Activated CD4-positive, alpha-beta T cell treated with anti-CD3 and anti-CD28 coated beads, Interleukin-2, amount 10 ng/mL, durations not matched to agents 7 days and 5 days (primary cell): ENCODE results near the gene MYH9. TPM values are rescaled to one million over a fixed set of nuclear protein-coding genes. Genes with fewer than 3 reads are reported as not detected.
"Not testable (repeated sequence)": the region's sequence is repeated elsewhere in the genome, so short reads cannot be mapped to it uniquely, and the experiment has no call there.

ENCODE experiments used
- CTCF ChIA-PET: fragments of 350-600 bp; sonication (Branson Sonifier 250); formaldehyde crosslinking; loops from one replicate; lab custom pipeline; 2021; ENCODE audit warnings: antibody characterized with exemption; lab: Charles Lee
- POLR2A ChIA-PET: fragments of 350-600 bp; sonication (Branson Sonifier 250); formaldehyde crosslinking; loops from one replicate; lab custom pipeline; 2021; ENCODE audit warnings: antibody characterized with exemption; lab: Charles Lee
- DNase-seq: peaks from one replicate; pipeline ENCODE4 v3.0.0-alpha.2; 2020
- H3K27ac Mint-ChIP-seq: one replicate; pipeline ENCODE4 v1.8.0; 2021; ENCODE audit warnings: mild to moderate bottlenecking, moderate library complexity, mixed read lengths
- H3K27me3 Mint-ChIP-seq: one replicate; pipeline ENCODE4 v1.8.0; 2021; ENCODE audit warnings: mixed read lengths
- H3K36me3 Mint-ChIP-seq: one replicate; pipeline ENCODE4 v1.8.0; 2021; ENCODE audit warnings: low read depth, mixed read lengths
- H3K4me1 Mint-ChIP-seq: one replicate; pipeline ENCODE4 v1.8.0; 2021; ENCODE audit warnings: mixed read lengths
- H3K4me3 Mint-ChIP-seq: one replicate; pipeline ENCODE4 v1.8.0; 2021; ENCODE audit warnings: mild to moderate bottlenecking, moderate library complexity, mixed read lengths
- H3K9me3 Mint-ChIP-seq: one replicate; pipeline ENCODE4 v1.8.0; 2021; ENCODE audit warnings: mixed read lengths
- total RNA-seq, 2 experiments: library from RNA; stranded (reverse); gene quantifications; one replicate each; pipeline ENCODE4 v1.2.3, GENCODE V29; 2021

The MYH9 gene
- total RNA-seq, 2 experiments from 2014 or later: 881 to 1,009 TPM

- DNase-seq, H3K9me3 Mint-ChIP-seq, POLR2A ChIA-PET, H3K27me3 Mint-ChIP-seq, CTCF ChIA-PET: not testable (repeated sequence)
- peaks cover 11% of the 10 kb centered on the region for H3K36me3 Mint-ChIP-seq
- peaks cover 67% of the 10 kb centered on the region for H3K4me1 Mint-ChIP-seq
- H3K4me3 Mint-ChIP-seq: peak overlapping the region; percentile 40
- peak overlapping the region; percentile 87 for H3K27ac Mint-ChIP-seq
Observed at GRCh38 chr22:36409554-36409910, 21.8 kb upstream of the MYH9 start.

DNA sequence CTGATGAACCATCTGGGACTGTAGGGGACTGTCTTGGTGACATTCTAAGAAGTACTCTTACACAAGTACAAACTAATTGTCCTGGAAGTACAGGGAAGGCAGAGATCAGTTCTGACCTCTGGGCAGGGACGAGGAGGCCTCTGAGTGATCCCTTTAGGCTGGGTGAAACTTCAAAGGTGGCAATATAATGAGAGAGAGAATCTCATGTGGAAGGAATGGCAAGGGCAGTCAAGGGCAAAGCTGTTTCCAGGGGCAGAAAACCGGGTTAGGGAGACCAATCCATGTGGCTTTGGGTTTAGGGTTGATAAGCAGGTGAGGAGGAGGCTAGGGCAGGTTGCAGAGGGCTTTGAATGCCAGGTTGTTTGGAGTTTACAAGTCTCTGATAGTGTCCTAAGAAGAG lies 21.3 kb upstream of the MYH9 start:
- Mint-ChIP-seq H3K36me3 (peaks cover 11% of the 10 kb centered on the region), H3K4me1 (peaks cover 72% of the 10 kb centered on the region), H3K4me3 (no peak overlapping the region), H3K27me3 (no peaks in the 10 kb centered on the region), H3K27ac (peak overlapping the region; percentile 71), H3K9me3 (peaks cover 3% of the 10 kb centered on the region)
- ChIA-PET CTCF (no interaction called here), POLR2A (no interaction called here)
- DNase-seq: no peak

- ChIA-PET CTCF (interaction anchor here (1.1 kb wide), 1 partner anchor 20 kb away, joined by 4 read pairs; no protein-coding TSS in a partner anchor), POLR2A (no interaction called here)
- Mint-ChIP-seq H3K27me3 (no peaks in the 10 kb centered on the region), H3K36me3 (peaks cover 10% of the 10 kb centered on the region), H3K9me3 (peaks cover 3% of the 10 kb centered on the region), H3K4me3 (no peak overlapping the region), H3K27ac (peak overlapping the region; percentile 97), H3K4me1 (peaks cover 68% of the 10 kb centered on the region)
- DNase-seq: no peak
Observed at GRCh38 chr22:36406721-36407120, 19.0 kb upstream of the MYH9 start.

- Mint-ChIP-seq H3K4me3 (peak overlapping the region; percentile 44), H3K36me3 (peaks cover 10% of the 10 kb centered on the region), H3K4me1 (peaks cover 66% of the 10 kb centered on the region), H3K27ac (peak overlapping the region; percentile 97), H3K9me3 (peaks cover 3% of the 10 kb centered on the region), H3K27me3 (no peaks in the 10 kb centered on the region)
- peak; percentile 77 for DNase-seq
- ChIA-PET CTCF (interaction anchor here (0.6 to 1.9 kb wide), 6 partner anchors 11 to 877 kb away, joined by 3 to 5 read pairs (median 4); no protein-coding TSS in a partner anchor), POLR2A (no interaction called here)
Observed at GRCh38 chr22:36405671-36406538, 18.1 kb upstream of the MYH9 start.

GRCh38 chr22:36405221-36405661 lies 17.5 kb upstream of the MYH9 start:
- POLR2A ChIA-PET: interaction anchor here (1.0 kb wide), 1 partner anchor 31 kb away, joined by 4 read pairs; no protein-coding TSS in a partner anchor
- H3K27me3 Mint-ChIP-seq: no peaks in the 10 kb centered on the region
- peaks cover 60% of the 10 kb centered on the region for H3K4me1 Mint-ChIP-seq
- DNase-seq: peak; percentile 57
- H3K27ac Mint-ChIP-seq: peak overlapping the region; percentile 97
- H3K4me3 Mint-ChIP-seq: peak overlapping the region; percentile 44
- CTCF ChIA-PET: interaction anchor here (1.0 to 1.9 kb wide), 4 partner anchors 17 to 38 kb away, joined by 3 to 5 read pairs (median 4); no protein-coding TSS in a partner anchor
- no peaks in the 10 kb centered on the region for H3K9me3 Mint-ChIP-seq
- peaks cover 4% of the 10 kb centered on the region for H3K36me3 Mint-ChIP-seq

DNA sequence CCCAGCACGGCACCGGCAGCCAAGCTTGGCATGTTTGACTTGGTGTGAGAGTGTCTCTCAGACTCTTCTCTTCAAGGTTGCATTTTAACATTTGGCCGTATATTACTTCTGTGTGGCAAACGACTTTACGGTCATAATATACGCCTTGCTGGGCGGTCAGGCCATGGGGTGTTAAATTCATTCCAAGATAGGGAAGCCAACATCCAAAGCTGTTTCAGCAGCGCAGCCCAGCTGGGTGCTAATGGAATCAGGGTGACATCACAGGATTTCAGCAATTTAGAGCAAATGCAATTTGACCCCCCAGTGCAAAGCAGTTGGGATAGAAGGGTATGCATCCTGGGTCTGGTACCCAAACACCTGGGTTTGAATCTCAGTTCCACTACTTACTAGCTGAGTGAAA lies 16.7 kb upstream of the MYH9 start:
- Mint-ChIP-seq H3K9me3 (no peaks in the 10 kb centered on the region), H3K4me1 (peaks cover 57% of the 10 kb centered on the region), H3K27me3 (no peaks in the 10 kb centered on the region), H3K4me3 (peak overlapping the region; percentile 22), H3K36me3 (peaks cover 3% of the 10 kb centered on the region), H3K27ac (peak overlapping the region; percentile 97)
- ChIA-PET CTCF (interaction anchor here (1.0 to 1.9 kb wide), 5 partner anchors 13 to 38 kb away, joined by 3 to 5 read pairs (median 3); no protein-coding TSS in a partner anchor), POLR2A (interaction anchor here (1.0 kb wide), 1 partner anchor 31 kb away, joined by 4 read pairs; no protein-coding TSS in a partner anchor)
- DNase-seq: no peak

DNA sequence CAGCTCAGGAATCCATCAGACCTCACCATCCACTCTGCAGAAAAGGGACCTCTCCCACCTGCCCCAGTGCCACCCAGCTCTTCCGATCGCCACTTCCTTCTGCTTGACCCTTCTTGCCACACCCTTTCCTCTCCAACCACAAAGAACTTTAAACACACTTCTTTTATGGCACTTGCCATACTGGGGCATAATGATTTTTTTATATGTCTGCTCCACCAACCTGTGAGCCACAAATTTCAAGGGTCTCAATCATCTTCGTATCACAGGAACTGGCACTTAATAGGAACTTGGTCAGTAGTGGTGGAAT lies 11.7 kb upstream of the MYH9 start:
- Mint-ChIP-seq H3K36me3 (no peaks in the 10 kb centered on the region), H3K27ac (peak overlapping the region; percentile 28), H3K27me3 (no peaks in the 10 kb centered on the region), H3K4me1 (peaks cover 44% of the 10 kb centered on the region), H3K9me3 (no peaks in the 10 kb centered on the region), H3K4me3 (no peak overlapping the region)
- POLR2A ChIA-PET: no interaction called here
- no peak for DNase-seq
- CTCF ChIA-PET: no interaction called here

DNA sequence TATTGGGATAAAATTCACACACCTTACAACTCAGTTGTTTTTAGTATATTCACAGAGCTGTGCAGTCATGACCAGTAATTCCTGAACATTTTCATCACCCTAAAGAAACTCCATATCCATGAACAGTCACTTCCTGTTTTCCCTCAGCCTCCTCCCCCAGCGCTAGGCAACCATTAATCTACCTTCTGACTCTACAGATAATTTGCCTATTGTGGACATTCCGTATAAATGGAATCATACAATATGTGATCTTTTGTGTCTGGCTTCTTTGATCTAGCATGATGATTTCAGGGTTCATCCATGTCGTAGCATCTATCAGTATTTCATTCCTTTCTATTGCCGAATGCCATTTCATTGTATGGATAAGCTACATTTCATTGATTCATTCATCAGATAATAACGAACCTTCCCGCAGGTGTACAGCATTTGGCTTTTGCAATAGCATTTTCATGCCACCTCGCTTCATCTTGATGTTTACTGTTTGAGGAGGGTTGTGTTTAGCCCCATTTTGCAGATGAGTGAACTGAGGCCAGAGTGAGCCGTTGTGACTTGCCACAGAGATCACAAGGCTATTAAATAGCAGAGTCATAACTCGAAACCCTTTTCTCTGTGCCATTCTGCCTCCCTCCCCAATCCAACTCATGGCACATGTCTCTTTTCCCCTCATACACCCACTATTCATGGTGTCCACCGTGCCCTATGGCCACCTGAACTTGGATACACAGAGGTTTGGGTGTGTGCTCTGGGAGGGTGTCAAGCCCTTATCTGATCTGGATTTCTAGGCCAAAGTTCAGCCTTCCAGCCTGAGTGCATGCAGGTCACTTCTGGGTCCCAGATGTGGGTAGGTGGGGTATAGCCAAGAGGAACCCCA lies 11.1 kb upstream of the MYH9 start:
- Mint-ChIP-seq H3K36me3 (no peaks in the 10 kb centered on the region), H3K9me3 (no peaks in the 10 kb centered on the region), H3K4me1 (peaks cover 40% of the 10 kb centered on the region), H3K27ac (peak overlapping the region; percentile 28), H3K4me3 (no peak overlapping the region), H3K27me3 (no peaks in the 10 kb centered on the region)
- no peak for DNase-seq
- ChIA-PET CTCF (interaction anchor here (0.6 to 1.3 kb wide), 4 partner anchors 25 to 1209 kb away, joined by 3 read pairs; no protein-coding TSS in a partner anchor), POLR2A (no interaction called here)

- peak overlapping the region; percentile 31 for H3K27ac Mint-ChIP-seq
- H3K27me3 Mint-ChIP-seq: no peaks in the 10 kb centered on the region
- no peaks in the 10 kb centered on the region for H3K9me3 Mint-ChIP-seq
- H3K4me1 Mint-ChIP-seq: peaks cover 35% of the 10 kb centered on the region
- CTCF ChIA-PET: interaction anchor here (0.6 to 1.3 kb wide), 2 partner anchors 26 to 74 kb away, joined by 3 to 5 read pairs; no protein-coding TSS in a partner anchor
- H3K4me3 Mint-ChIP-seq: no peak overlapping the region
- no peak for DNase-seq
- POLR2A ChIA-PET: no interaction called here
- no peaks in the 10 kb centered on the region for H3K36me3 Mint-ChIP-seq
Observed at GRCh38 chr22:36397131-36398093, 9.6 kb upstream of the MYH9 start.

GRCh38 chr22:36395915-36396314 lies 8.1 kb upstream of the MYH9 start:
- DNase-seq: no peak
- no peak overlapping the region for H3K27ac Mint-ChIP-seq
- ChIA-PET POLR2A (no interaction called here), CTCF (interaction anchor here (1.6 kb wide), 1 partner anchor 40 kb away, joined by 3 read pairs; no protein-coding TSS in a partner anchor)
- no peaks in the 10 kb centered on the region for H3K9me3 Mint-ChIP-seq
- H3K27me3 Mint-ChIP-seq: no peaks in the 10 kb centered on the region
- H3K36me3 Mint-ChIP-seq: no peaks in the 10 kb centered on the region
- H3K4me3 Mint-ChIP-seq: no peak overlapping the region
- H3K4me1 Mint-ChIP-seq: peaks cover 38% of the 10 kb centered on the region

GRCh38 chr22:36395055-36395849 lies 7.5 kb upstream of the MYH9 start:
- H3K4me3 Mint-ChIP-seq: no peak overlapping the region
- ChIA-PET CTCF (interaction anchor here (0.6 to 1.6 kb wide), 3 partner anchors 41 to 110 kb away, joined by 3 to 5 read pairs (median 3); no protein-coding TSS in a partner anchor), POLR2A (no interaction called here)
- H3K27me3 Mint-ChIP-seq: no peaks in the 10 kb centered on the region
- H3K27ac Mint-ChIP-seq: peak overlapping the region; percentile 39
- H3K9me3 Mint-ChIP-seq: no peaks in the 10 kb centered on the region
- no peak for DNase-seq
- no peaks in the 10 kb centered on the region for H3K36me3 Mint-ChIP-seq
- H3K4me1 Mint-ChIP-seq: peaks cover 42% of the 10 kb centered on the region
